Measurements from ENCODE around the gene IL17C. TPM values are rescaled to one million over a fixed set of nuclear protein-coding genes. Genes with fewer than 3 reads are reported as not detected.

IL17C gene
- total RNA-seq, 2 experiments from 2014 or later = 0.86 TPM; not detected in 1

- Histone ChIP-seq H3K36me3 (ENCODE audit: insufficient read depth, low read length) (peaks cover 73% of the 10 kb centered on the region), H3K9me3 (ENCODE audit: low read length) (no peaks in the 10 kb centered on the region), H3K4me1 (ENCODE audit: insufficient read depth, low read length, poor library complexity, severe bottlenecking) (no peaks in the 10 kb centered on the region), H4K20me1 (ENCODE audit: insufficient read depth, low read length) (peaks cover 2% of the 10 kb centered on the region; the same call in 1 of the 2 replicates), H3K4me3 (ENCODE audit: low read depth, low read length, poor library complexity, severe bottlenecking) (no peak overlapping the region), H3K4me2 (ENCODE audit: low read length) (no peak overlapping the region), H3K79me2 (ENCODE audit: insufficient read depth, low read depth, low read length) (no peaks in the 10 kb centered on the region), H3K9me2 (ENCODE audit: insufficient read depth, low read length) (no peaks in the 10 kb centered on the region), H3K27ac (ENCODE audit: low read depth, low read length, poor library complexity, severe bottlenecking) (no peak overlapping the region), H2AFZ (ENCODE audit: low read length) (no peak overlapping the region)
- intact Hi-C loops (cut with micrococcal nuclease; ENCODE audit: unreplicated experiment) = no loop called here
- ChIA-PET CTCF (ENCODE audit: unreplicated experiment) (no interaction called here), POLR2A (no interaction called here)
- no peak for TF ChIP-seq EZH2phosphoT487 (IDR thresholded peaks at IDR 0.05; ENCODE audit: borderline replicate concordance, low read depth, low read length)
- TF ChIP-seq, protein P1, sequence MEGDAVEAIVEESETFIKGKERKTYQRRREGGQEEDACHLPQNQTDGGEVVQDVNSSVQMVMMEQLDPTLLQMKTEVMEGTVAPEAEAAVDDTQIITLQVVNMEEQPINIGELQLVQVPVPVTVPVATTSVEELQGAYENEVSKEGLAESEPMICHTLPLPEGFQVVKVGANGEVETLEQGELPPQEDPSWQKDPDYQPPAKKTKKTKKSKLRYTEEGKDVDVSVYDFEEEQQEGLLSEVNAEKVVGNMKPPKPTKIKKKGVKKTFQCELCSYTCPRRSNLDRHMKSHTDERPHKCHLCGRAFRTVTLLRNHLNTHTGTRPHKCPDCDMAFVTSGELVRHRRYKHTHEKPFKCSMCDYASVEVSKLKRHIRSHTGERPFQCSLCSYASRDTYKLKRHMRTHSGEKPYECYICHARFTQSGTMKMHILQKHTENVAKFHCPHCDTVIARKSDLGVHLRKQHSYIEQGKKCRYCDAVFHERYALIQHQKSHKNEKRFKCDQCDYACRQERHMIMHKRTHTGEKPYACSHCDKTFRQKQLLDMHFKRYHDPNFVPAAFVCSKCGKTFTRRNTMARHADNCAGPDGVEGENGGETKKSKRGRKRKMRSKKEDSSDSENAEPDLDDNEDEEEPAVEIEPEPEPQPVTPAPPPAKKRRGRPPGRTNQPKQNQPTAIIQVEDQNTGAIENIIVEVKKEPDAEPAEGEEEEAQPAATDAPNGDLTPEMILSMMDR (conservative IDR thresholded peaks at IDR 0.05; ENCODE audit: low read length) = no peak
- BruUV-seq (replicated peaks) = no TSS peak
- DNase-seq (ENCODE audit: low spot score) = no peak
Observed at GRCh38 chr16:88599092-88599733, 39.2 kb upstream of the IL17C start.

- DNase-seq (ENCODE audit: low spot score) = no peak
- no peaks in the 10 kb centered on the region for H4K20me1 ChIP-seq (ENCODE audit: insufficient read depth, low read length)
- no peaks in the 10 kb centered on the region for H3K9me3 ChIP-seq (ENCODE audit: low read length)
- no peaks in the 10 kb centered on the region for H3K79me2 ChIP-seq (ENCODE audit: insufficient read depth, low read depth, low read length)
- TF ChIP-seq, protein P1 (conservative IDR thresholded peaks at IDR 0.05; ENCODE audit: low read length) = no peak
- no peak for TF ChIP-seq EZH2phosphoT487 (IDR thresholded peaks at IDR 0.05; ENCODE audit: borderline replicate concordance, low read depth, low read length)
- ChIA-PET CTCF (ENCODE audit: unreplicated experiment) (no interaction called here), POLR2A (no interaction called here)
- H3K4me2 ChIP-seq (ENCODE audit: low read length) = no peak overlapping the region
- no peaks in the 10 kb centered on the region for H3K9me2 ChIP-seq (ENCODE audit: insufficient read depth, low read length)
- BruUV-seq (replicated peaks) = no TSS peak
- no peaks in the 10 kb centered on the region for H3K4me1 ChIP-seq (ENCODE audit: insufficient read depth, low read length, poor library complexity, severe bottlenecking)
- intact Hi-C loops (cut with micrococcal nuclease; ENCODE audit: unreplicated experiment) = no loop called here
- peaks cover 77% of the 10 kb centered on the region for H3K36me3 ChIP-seq (ENCODE audit: insufficient read depth, low read length)
- H3K4me3 ChIP-seq (ENCODE audit: low read depth, low read length, poor library complexity, severe bottlenecking) = no peak overlapping the region
- H3K27ac ChIP-seq (ENCODE audit: low read depth, low read length, poor library complexity, severe bottlenecking) = no peak overlapping the region
- H2AFZ ChIP-seq (ENCODE audit: low read length) = no peak overlapping the region
Observed at GRCh38 chr16:88599825-88600538, 38.4 kb upstream of the IL17C start.

- TF ChIP-seq EZH2phosphoT487 (IDR thresholded peaks at IDR 0.05; ENCODE audit: borderline replicate concordance, low read depth, low read length) = no peak
- no peak overlapping the region for H3K27ac ChIP-seq (ENCODE audit: low read depth, low read length, poor library complexity, severe bottlenecking)
- H4K20me1 ChIP-seq (ENCODE audit: insufficient read depth, low read length) = no peaks in the 10 kb centered on the region
- H3K9me3 ChIP-seq (ENCODE audit: low read length) = no peaks in the 10 kb centered on the region
- H3K9me2 ChIP-seq (ENCODE audit: insufficient read depth, low read length) = no peaks in the 10 kb centered on the region
- no peaks in the 10 kb centered on the region for H3K4me1 ChIP-seq (ENCODE audit: insufficient read depth, low read length, poor library complexity, severe bottlenecking)
- ChIA-PET POLR2A (no interaction called here), CTCF (ENCODE audit: unreplicated experiment) (no interaction called here)
- intact Hi-C loops (cut with micrococcal nuclease; ENCODE audit: unreplicated experiment) = no loop called here
- H2AFZ ChIP-seq (ENCODE audit: low read length) = no peak overlapping the region
- DNase-seq (ENCODE audit: low spot score) = no peak
- H3K4me3 ChIP-seq (ENCODE audit: low read depth, low read length, poor library complexity, severe bottlenecking) = no peak overlapping the region
- H3K4me2 ChIP-seq (ENCODE audit: low read length) = no peak overlapping the region
- peaks cover 78% of the 10 kb centered on the region for H3K36me3 ChIP-seq (ENCODE audit: insufficient read depth, low read length)
- H3K79me2 ChIP-seq (ENCODE audit: insufficient read depth, low read depth, low read length) = no peaks in the 10 kb centered on the region
- no TSS peak for BruUV-seq (replicated peaks)
Observed at GRCh38 chr16:88600539-88600896, 37.9 kb upstream of the IL17C start.
